Omental fat pad (tissue), 4 donors: ENCODE results near the gene PGBD2. TPM values are rescaled to one million over a fixed set of nuclear protein-coding genes. Genes with fewer than 3 reads are reported as not detected.
"Not testable (repeated sequence)": the region's sequence is repeated elsewhere in the genome, so short reads cannot be mapped to it uniquely, and the experiment has no call there.

Experiments
- ATAC-seq: fragments of 150-250 bp; one replicate; pipeline ENCODE4 v1.9.1; 2016; ENCODE audit warnings: mild to moderate bottlenecking, moderate library complexity; ENCODE audit not compliant: low FRiP score
- DNase-seq: peaks from one replicate; pipeline ENCODE4 v3.0.0-alpha.2; 2019; ENCODE audit warnings: low spot score
- CTCF ChIP-seq, 3 donors: fragments of 450-650 bp; IDR thresholded peaks; one replicate each; pipeline ENCODE4 v1.5.1; 2016 to 2017; ENCODE audit warnings: antibody characterized with exemption in 3 of 3, mild to moderate bottlenecking in 3 of 3, moderate library complexity in 2 of 3
- total RNA-seq, 4 donors: library from RNA; depleted of rRNA; stranded (reverse); fragments of >200 nt; gene quantifications; one replicate each; pipeline ENCODE4 v1.1.0, GENCODE V29; 2016

The PGBD2 gene
- total RNA-seq, 4 donors from 2014 or later, result 2.6 to 5.6 (median 4.3) TPM

DNA sequence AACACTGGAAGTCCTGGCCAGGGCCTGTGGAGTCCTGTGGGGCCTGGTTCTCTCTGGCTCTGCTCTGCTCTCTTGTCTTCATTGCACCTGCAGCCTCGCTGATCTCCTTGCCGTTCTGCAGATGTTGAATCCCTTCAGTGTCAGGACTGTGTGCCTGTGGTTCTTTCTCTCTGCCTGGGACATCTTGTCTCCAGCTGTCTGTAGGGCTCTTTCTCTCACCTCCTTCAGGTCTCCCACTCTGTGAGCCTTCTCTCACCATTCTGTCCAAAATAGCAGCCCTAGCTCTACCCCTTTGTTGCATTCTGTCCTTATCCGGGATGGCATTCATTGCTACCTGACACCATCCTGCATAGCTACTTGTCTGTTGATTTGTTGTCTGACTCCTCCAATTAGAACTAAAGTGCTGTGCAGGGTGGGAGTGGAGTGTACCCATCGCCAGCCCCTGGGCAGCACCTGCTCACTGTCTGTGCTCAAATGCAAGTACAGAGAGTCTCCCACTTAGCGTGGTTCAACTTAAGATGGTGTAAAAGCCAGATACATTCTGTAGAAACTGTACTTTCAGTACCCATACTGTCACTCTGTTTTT is 8.9 kb downstream of the PGBD2 start:
- DNase-seq (no peak), ATAC-seq (no peak)
- TF ChIP-seq CTCF (IDR thresholded peaks at IDR 0.05), result no peak

- TF ChIP-seq CTCF (IDR thresholded peaks at IDR 0.05), result no peak
- ATAC-seq, result no peak
- no peak for DNase-seq
These were observed 12.1 kb downstream of the PGBD2 start for GRCh38 chr1:248918131-248918530.

GRCh38 chr1:248923352-248924338 is 17.6 kb downstream of the PGBD2 start:
- ATAC-seq (no peak), DNase-seq (no peak)
- no peak for TF ChIP-seq CTCF (IDR thresholded peaks at IDR 0.05)

- no peak for ATAC-seq
- no peak for TF ChIP-seq CTCF (IDR thresholded peaks at IDR 0.05)
- no peak for DNase-seq
These were observed 18.9 kb downstream of the PGBD2 start for GRCh38 chr1:248924696-248925532.

DNA sequence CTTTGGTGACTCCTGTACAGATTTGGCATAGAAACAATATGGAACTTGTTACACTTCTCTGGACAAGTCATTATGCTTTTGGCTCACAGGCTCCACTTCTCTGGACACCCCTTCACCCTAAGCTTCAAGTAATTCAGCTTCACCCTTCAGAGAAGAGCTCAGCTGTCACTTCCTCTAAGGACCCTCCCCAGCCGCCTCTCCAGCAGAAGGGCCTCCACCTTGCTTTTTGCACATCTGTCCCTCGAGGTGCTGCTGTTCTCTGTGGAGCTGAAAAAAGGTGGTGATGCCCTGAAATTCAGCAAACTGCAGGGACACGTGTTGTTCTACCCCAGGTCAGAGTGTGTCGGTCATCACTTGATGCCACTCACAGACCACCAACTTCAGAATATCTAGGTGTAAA is 19.8 kb downstream of the PGBD2 start:
- not testable (repeated sequence) for DNase-seq, ATAC-seq

GRCh38 chr1:248926401-248927182 is 20.6 kb downstream of the PGBD2 start:
- no peak for DNase-seq
- no peak for TF ChIP-seq CTCF (IDR thresholded peaks at IDR 0.05)
- no peak for ATAC-seq

- not testable (repeated sequence) for DNase-seq, ATAC-seq
These were observed 21.2 kb downstream of the PGBD2 start for GRCh38 chr1:248927283-248927682.

GRCh38 chr1:248928122-248928521 is 22.1 kb downstream of the PGBD2 start:
- not testable (repeated sequence) for ATAC-seq, DNase-seq

DNA sequence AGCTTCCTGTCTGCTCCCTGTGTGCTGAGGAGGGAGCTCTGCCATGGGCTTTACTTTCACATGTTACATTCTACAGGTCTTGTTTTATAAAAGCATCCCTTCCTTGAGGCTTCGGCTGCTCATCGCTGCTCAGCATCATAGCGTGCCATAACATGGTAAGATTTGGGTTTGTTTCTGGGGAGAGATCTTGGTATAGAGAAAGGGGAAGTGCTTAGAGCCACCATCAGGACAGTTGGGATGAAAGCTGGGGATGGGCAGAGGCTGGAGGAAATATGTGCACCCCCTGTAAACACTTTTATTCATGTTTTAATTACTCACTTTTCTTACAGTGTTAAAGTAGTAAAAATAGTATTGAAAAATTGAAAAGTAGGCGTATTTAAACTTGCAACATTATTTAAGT is 24.0 kb downstream of the PGBD2 start:
- not testable (repeated sequence) for ATAC-seq

GRCh38 chr1:248938173-248938809 is 32.3 kb downstream of the PGBD2 start:
- not testable (repeated sequence) for DNase-seq, ATAC-seq

More for the DNA sequence above, 24.0 kb downstream of the PGBD2 start:
- not testable (repeated sequence) for DNase-seq
